HG03103 (cell line): ENCODE measurements around the gene SRSF2.
"Not testable (repeated sequence)": the region's sequence is repeated elsewhere in the genome, so short reads cannot be mapped to it uniquely, and the experiment has no call there.

Experiments used
- ATAC-seq: cut with Tn5 transposase; IDR thresholded peaks from one replicate; pipeline ENCODE4 v1.9.1; 2021; ENCODE audit warnings: low read depth; ENCODE audit not compliant: unreplicated experiment

Gene SRSF2, protein sequence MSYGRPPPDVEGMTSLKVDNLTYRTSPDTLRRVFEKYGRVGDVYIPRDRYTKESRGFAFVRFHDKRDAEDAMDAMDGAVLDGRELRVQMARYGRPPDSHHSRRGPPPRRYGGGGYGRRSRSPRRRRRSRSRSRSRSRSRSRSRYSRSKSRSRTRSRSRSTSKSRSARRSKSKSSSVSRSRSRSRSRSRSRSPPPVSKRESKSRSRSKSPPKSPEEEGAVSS

GRCh38 chr17:76737082-76737675 lies at the start of gene SRSF2:
Gene SRSF2 (minus strand): TSS chr17:76737331. CDS start chr17:76737160, 171 bp downstream.
- peak; percentile 58 for ATAC-seq

DNA sequence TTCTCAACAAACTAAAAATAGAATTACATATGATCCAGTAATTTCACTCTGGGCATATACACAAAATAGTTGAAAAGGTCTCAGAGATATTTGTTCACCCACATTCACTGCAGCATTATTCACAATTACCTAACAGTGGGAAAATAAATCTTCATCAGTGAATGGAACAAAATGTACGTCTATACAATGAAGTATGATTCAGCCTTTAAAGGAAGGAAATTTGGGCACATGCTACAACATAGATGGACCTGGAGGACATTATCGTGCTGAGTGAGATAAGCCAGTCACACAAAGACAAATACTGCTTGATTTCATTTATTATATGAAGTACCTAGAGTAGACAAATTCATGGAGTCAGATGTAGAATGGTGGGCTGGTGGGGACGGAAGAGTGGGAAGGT lies 47.8 kb upstream of the SRSF2 start:
- ATAC-seq = no peak

DNA sequence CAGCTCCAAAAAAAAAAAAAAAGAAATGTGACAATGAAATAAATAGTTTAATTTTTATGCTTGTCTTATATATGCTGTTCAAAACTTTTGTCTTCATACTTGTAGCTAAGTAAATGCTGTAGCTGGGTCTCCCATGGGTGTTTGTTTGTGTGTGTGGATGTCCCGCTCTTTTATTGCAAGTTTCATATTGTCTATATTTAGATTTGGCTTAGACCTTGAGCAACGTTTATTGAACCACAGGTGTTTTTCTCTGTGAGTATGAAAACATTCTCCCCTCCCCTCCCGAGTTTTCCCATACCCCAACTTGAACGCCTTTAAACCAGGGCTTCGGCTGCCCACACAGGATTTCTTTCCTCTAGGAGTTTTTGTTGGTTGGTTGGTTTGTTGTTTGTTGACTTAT lies 46.0 kb upstream of the SRSF2 start:
- ATAC-seq = no peak

DNA sequence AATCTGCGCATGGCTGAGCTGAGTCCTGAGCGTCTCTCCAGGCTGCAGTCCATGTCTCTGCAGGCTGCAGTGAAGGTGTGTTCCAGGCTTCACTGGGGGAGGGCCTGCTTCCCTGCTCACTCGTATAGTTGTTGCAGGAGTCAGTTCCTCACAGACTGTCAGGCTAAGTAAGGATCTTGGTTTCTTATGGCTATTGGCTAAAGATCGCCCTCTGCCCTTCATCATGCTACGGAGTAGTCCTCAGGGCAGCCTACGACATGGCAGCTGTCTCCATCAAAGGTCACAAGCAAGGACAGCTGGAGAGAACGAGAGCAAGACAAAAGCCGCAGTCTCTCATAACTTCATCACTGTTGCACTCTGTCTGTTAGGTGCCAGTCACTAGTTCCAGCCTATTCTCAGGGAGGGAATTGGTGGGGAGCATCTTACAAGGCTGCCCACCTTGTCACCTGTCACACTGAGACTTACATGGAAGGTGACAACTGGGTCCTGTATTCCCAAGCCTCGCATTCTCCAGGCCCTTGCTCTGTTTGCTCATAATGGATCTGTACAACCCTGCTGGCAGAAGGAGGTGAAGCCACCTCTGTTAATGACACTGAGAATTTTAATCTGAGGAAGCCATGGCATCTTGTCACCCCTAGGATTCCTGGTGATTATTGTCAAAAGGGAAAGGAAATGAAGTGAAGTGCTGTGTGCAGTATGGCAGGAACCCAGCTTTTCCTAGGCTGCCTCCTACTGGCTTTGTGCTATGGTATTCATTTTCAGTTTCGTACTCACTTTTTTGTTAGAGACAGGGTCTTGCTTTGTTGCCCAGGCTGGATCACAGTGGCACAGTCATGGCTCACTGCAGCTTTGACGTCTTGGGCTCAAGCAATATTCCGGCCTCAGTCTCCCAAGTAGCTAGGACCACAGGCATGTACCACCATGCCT lies 44.2 kb upstream of the SRSF2 start:
- no peak for ATAC-seq

DNA sequence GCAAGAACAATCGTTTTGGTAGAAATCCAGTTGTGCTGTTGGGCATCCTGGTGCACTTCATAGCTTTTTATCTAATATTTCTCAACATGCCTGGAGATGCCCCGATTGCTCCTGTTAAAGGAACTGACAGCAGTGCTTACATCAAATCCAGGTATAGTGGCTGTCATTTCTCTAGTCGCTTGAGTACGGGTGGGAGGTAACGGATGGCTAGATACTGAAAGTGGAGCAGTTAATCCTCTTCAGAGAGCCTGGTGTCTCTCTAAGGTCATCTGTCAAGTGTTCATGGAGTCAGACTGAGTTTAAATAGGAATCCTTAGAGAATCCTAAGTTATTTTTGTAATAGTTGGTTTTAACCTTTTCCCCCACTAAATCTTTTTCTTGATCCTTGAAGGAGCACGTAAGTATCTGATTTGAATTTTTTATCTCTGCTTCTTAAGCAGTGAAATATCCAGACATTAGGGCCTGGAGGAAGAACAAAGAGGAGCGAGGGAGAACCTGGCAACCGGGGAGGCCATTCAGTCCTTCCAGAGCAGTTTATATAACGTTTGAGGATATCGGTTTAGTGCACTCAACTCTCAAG lies 38.0 kb upstream of the SRSF2 start:
- no peak for ATAC-seq

DNA sequence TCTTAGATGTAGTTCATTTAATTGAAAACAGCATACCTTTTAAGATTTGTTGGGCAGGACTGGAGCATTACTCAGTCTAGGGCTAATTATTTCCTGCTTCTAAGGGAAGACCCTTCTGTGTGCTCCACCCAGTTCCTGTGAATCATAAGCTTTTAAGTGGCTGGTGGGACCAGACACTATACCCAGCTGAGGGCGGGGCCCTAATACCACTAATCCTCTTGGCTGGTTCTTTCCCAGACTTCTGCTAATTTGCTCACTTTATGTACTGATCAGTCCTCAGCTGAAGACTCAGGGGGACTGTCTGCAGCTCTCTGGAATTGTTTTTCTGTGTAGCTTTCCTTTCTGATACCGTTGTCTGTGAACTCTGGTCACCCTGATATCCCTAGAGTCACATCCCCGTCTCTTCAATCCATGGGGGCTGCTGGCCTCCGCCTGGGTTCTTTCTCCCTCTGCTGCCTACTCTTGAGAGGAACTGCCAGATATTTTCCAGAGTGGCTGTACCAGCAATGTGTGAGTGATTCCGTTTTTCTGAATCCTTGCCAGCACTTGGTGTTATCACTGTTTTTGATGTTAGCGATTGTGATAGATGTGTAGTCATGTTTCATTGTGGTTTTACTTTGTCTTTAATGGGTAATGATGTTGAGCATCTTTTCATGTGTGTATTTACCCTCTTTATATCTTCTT lies 35.9 kb upstream of the SRSF2 start:
- ATAC-seq = no peak

DNA sequence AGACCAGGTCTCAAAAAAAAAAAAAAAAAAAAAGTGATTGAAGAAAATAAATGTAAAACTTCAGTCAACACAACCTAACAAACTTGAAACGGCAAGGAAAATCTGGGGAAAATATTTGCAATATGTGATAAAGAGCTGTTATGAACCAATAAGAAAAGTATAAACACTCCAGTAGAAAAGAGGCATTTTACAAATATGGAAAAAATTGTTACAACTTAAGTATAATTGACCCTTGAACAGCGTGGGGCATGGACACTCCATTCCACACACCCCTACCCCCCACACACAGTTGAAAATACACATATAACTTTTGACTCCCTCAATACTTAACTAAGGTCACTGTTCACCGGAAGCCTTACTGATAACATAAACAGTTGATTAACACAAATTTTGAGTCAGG lies 21.4 kb upstream of the SRSF2 start:
- no peak for ATAC-seq

- no peak for ATAC-seq
Observed at GRCh38 chr17:76757256-76757655, 20.1 kb upstream of the SRSF2 start.

- ATAC-seq = no peak
Observed at GRCh38 chr17:76755285-76755684, 18.2 kb upstream of the SRSF2 start.

DNA sequence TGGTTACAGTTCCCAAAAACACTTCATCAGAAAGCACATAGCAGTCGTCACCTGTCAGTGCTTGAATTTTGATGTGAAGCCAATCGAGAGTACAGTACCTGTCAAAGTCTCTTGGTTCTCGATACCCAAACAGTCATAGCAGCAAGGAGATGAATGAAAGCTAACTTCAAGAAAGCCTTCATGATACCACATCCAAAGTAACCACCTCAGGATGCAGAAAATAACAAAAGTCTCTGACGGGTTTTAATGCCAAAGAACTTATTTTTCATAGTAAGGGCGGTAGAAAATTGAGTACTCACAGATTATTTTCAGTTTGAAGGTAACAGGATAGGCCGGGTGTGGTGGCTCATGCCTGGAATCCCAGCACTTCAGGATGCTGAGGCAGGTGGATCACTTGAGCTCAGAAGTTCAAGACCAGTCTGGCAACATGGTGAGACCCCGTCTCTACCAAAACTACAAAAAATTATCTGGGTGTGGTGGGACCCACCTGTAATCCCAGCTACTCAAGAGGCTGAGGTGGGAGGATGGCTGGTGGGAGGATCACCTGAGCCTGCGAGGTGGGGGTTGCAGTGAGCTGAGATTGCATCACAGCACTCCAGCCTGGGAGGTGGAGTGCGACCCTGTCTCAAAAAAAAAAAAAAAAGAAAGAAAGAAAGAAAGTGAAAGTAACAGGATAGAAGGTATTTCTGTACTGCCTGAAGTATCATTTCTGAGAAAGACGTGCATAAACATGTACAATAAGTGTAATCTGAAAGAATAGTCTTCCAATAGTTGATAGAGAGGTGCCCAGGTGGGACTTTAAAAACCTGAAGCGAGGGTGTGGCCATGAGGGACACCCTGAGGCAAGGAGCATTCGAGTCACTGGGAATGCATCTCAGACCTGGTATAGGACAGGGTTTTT lies 16.2 kb upstream of the SRSF2 start:
- ATAC-seq = no peak

- ATAC-seq = no peak
Observed at GRCh38 chr17:76752006-76752405, 14.9 kb upstream of the SRSF2 start.

DNA sequence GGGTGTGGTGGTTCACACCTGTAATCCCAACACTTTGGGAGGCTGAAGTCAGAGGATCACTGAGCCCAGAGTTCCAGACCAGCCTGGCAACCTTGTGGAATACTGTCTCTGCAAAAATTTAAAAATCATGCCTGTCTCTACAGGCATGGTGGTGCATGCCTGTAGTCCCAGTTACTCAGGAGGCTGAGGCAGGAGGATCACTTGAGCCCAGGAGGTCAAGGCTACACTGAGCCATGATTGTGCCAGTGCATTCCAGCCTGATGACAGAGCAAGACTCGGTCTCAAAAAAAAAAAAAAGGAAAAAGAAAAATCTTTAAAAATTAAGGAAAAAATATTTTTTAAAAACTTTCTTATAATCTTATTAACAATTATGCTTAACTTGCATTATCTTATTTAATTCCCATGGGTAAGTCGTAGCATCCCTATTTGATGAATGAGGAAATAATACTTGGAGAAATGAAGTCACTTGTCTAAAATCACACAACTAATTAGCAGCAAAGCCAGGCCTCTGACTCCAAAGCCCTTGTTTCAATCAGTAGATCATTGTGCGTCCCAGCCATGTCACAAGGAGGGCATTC lies 14.4 kb upstream of the SRSF2 start:
- ATAC-seq = no peak

DNA sequence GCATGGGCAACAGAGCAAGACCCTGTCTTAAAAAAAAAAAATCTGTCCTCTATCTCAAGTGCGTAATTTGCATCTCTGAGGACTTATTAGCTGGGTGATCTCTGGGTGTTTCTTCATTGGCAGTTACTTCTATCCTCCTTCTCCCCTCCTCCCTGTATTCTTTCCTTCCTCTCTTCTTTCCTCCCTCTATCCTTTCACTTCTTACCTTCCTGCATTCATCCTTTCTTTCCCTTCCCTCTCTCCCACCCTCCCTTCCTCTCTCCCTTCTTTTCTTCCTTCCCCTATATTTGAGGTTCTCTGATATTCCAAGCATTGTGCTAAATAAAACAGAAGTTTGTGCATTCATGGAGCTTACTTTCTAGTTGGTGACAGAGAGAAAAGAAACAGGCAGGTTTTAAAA lies 11.5 kb upstream of the SRSF2 start:
- no peak for ATAC-seq

DNA sequence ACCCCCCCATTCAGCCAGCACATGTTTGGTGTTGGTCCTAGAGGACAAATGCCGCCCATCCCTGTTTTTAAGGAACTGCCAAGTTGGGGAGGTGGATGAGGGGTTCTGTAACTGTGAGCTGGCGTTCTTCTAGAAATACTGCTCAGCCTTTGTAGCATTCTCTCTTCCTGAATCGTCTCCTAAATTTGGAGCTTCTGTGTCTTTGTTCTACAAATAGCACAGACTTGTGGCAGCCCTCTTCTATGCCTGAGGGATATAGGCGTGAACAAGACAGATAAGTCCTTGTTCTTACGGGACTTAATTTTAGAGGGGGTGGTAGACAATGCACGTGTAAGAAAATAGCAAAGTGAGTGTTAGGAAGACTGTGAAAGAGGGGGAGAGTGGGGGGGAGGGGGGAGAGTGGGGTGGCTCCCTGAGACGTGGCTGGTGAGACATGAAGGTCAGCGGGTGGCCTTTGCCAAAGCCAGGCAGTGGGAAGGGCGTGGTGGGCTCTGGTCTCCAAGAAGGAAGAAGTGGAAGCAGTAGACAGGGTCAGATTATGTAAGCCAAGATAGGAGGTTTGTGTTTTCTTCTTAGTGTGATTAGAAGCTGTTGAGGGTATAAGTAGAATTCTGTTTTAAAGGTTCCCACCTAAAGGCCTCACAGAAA lies 10.7 kb upstream of the SRSF2 start:
- no peak for ATAC-seq

- ATAC-seq = not testable (repeated sequence)
Observed at GRCh38 chr17:76745785-76746184, 8.7 kb upstream of the SRSF2 start.

DNA sequence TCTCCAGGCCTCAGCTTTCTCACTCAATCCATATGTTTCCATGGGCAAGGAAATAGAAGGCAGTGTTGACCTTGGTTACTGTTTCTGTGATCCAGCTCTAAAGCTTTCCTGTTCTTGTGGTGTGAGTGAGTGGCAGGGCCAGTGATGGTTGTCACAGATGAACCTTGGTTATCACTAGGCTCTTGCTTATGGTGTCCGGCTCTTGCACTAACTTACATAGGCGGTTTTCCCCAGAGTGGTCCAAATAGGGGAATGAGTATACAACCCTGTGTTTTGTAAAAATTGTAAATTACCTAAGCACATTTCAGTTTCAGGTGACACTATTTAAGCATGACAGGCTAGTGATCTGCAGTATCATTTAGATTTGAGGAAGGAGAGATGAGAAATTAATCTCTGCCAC lies 7.6 kb upstream of the SRSF2 start:
- no peak for ATAC-seq

GRCh38 chr17:76742958-76743357 lies 5.8 kb upstream of the SRSF2 start:
- ATAC-seq = no peak

GRCh38 chr17:76740329-76741118 lies 3.4 kb upstream of the SRSF2 start:
- no peak for ATAC-seq
